Stimulated activated CD8-positive, alpha-beta memory T cell treated with anti-CD3 and anti-CD28 coated beads, Interleukin-12 subunit alpha, Interleukin-12 subunit beta, amount 100 ng/mL, for 24 hours (primary cell): ENCODE results near the gene IDNK.

Experiments
- DNase-seq: peaks from one replicate; pipeline ENCODE4 v3.0.0-alpha.2; 2020; ENCODE audit errors: extremely low read depth

IDNK gene

DNA sequence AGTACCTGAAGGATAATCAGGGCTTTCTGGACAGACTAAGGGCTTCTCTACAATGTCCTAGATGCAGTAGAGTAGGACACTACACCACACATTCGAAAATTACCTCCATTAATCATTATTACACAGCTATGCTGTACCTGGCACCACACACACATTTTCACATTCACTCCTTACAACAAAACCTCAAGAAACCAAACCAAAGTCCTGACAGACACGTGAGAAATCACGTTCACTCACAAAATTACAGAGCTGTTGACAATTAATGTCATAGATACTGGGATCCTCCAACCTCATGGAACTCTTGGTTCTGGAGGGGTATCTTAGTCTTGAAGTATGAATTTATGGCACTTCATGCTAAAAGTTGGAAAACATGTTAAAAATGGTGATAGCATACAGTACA lies 68.5 kb downstream of the IDNK start:
- no peak for DNase-seq
